OCI-LY3 (cell line): ENCODE measurements around the gene RTN4RL1.

ENCODE experiments used
- CTCF ChIP-seq: fragments of 200-600, 300-600 bp; sonication (generic); IDR thresholded peaks from 2 replicates; pipeline ENCODE4 v1.5.1; 2014; ENCODE audit warnings: antibody characterized with exemption, low read length, low read depth
- EZH2phosphoT487 ChIP-seq: fragments of 200-600 bp; shearing (Covaris generic); IDR thresholded peaks from 2 replicates; pipeline ENCODE4 v1.6.1; 2018; ENCODE audit warnings: antibody characterized with exemption, mixed run types, low read depth

DNA sequence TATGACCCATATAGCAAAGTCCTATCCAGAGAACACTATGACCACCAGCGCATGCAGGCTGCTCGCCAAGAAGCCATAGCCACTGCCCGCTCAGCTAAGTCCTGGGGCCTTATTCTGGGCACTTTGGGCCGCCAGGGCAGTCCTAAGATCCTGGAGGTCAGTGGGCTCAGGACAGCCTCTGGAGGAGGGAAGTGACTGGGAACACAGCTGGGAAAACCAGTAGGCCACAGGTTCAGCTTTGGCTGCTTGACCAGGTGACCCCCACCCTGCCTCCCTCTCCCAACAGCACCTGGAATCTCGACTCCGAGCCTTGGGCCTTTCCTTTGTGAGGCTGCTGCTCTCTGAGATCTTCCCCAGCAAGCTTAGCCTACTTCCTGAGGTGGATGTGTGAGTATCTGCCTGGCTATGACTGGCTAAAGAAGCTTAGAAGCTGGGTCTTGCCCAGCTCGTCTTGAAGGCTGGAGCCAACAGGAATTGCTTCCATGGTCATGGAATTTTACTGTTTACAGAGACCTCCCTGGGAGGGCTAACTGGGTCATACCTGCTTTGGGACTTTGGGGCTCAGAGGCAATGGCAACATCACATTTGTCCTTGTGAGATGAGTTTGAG, 15.2 kb upstream of the RTN4RL1 start:
- TF ChIP-seq CTCF (no peak), EZH2phosphoT487 (no peak)
